Left cardiac atrium (tissue), 4 donors: ENCODE results near the gene MATN1. TPM values are rescaled to one million over a fixed set of nuclear protein-coding genes. Genes with fewer than 3 reads are reported as not detected.
"Not testable (repeated sequence)": the region's sequence is repeated elsewhere in the genome, so short reads cannot be mapped to it uniquely, and the experiment has no call there.

ENCODE experiments used
- ATAC-seq, 2 donors: fragments of 200-7000 bp; cut with Tn5 transposase; one replicate each; pipeline ENCODE4 v1.9.1; 2020; ENCODE audit warnings: mild to moderate bottlenecking in 2 of 2, moderate library complexity in 2 of 2
- DNase-seq: peaks from one replicate; pipeline ENCODE4 v3.0.0-alpha.2; 2020
- intact Hi-C, 2 donors: fragments of 100-400 bp; cut with DNase I; formaldehyde crosslinking; loops; one replicate each; pipeline versions ENCODE4 v1.14.1 to v1.15.1; 2022 to 2023
- long read RNA-seq: library from polyadenylated mRNA; unstranded; transcript quantifications from one replicate; pipeline ENCODE4 v2.0.0, GENCODE V29; 2021
- total RNA-seq, 2 donors: library from RNA; stranded (reverse); fragmentation: NEBNext Ultra II Directional; extraction: Animal tissue kit (Norgen Biotek cat#: 25700); gene quantifications; one replicate each; pipeline ENCODE4 v1.2.1, GENCODE V29; 2021
- donor health status: DM: no; HTN: yes; CAD: no.
- donor health status: DM: no; HTN: yes; CAD: no; lungs with severe emphysema.
- donor health status: DM: yes; HTN: yes; CAD: no.
- donor health status: Dilated cardiomyopathy.

The MATN1 gene
- not detected for total RNA-seq
- long read RNA-seq, partial matches to known transcripts: 1 of 1 reads
- long read RNA-seq, other reads (novel, unspliced or antisense): 0 of 1 reads

- ATAC-seq (no peak), DNase-seq (no peak)
- intact Hi-C loops: loop anchor here in 1 of 2 donors (5.0 kb wide), 1 partner anchor 189 kb away; no protein-coding TSS in a partner anchor
These were observed at the start of gene MATN1 for GRCh38 chr1:30723331-30723755. Gene MATN1, minus strand, starts transcription at chr1:30723585. Its CDS starts 34 bp downstream, at chr1:30723551.

GRCh38 chr1:30771005-30771404 lies 47.6 kb upstream of the MATN1 start:
- intact Hi-C loops: no loop called here
- ATAC-seq (no peak), DNase-seq (no peak)

DNA sequence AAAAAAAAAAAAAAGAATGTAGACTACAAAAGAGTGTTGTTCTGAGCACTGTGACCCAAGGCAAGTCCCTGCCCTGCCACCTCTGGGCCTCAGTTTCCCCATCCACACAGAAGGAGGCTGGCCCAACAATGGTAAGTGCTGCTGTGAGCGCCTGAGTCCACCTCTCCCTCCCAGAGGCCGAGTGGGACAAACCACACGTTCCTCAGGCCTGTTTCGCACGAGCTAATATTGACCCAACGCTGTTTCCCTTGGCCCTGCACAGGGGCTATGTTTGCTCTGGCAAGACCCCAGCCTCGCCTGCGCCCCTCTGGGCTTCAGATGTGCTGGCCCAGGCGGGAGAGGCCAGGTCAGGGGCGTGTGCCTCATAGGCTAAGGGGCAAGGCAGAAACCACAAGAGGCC lies 46.8 kb upstream of the MATN1 start:
- DNase-seq (no peak), ATAC-seq (no peak)
- intact Hi-C loops: no loop called here

- peak in 1 of 2 donors; percentile 73 for ATAC-seq
- intact Hi-C loops: no loop called here
- no peak for DNase-seq
These were observed 45.7 kb upstream of the MATN1 start for GRCh38 chr1:30768830-30769718.

GRCh38 chr1:30768159-30768829 lies 44.9 kb upstream of the MATN1 start:
- no peak for ATAC-seq
- no peak for DNase-seq
- intact Hi-C loops: no loop called here

- intact Hi-C loops, DNase-seq, ATAC-seq: not testable (repeated sequence)
These were observed 43.6 kb upstream of the MATN1 start for GRCh38 chr1:30766948-30767347.

DNA sequence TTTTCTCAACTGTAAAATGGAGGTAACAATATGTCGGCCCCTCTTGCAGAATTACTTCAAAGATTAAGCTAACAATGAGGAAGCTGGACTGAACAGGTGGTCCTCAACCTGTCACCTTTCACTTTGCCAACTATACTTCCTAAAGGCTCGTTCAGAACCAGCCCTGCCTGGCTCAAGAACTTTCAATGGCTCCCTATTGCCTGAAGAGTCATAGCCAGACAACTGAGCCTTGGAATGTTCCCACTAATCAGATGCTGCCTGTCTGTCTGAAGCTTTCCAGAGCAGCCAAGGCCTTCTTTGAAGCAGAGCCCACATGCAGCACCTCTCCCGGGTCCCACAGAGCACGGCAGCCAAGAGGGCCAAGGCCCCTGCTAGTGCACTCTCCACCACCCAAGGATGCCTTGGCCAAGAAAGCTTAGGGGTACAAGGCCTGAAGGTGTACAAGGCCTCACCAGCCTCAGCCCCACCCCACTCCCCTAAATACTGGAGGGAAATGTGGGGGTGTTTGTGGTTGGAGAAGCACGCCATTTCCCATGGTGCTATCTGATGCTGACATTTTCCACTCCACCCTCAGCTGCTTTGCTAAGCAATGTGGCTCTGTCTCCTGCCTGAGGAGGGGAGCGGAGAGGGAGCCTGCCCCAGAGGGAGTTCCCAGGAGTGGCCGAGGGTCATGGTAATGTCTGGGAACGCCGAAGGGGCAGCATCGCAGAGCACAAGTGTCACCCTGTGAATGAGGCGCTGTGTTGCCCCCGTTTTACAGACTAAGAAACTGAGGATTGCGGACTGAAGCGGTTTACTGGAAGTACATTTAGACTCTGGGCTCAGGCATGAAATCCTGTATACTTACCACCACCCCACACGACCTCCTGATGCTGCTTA lies 42.4 kb upstream of the MATN1 start:
- DNase-seq (no peak), ATAC-seq (no peak)
- intact Hi-C loops: no loop called here

DNA sequence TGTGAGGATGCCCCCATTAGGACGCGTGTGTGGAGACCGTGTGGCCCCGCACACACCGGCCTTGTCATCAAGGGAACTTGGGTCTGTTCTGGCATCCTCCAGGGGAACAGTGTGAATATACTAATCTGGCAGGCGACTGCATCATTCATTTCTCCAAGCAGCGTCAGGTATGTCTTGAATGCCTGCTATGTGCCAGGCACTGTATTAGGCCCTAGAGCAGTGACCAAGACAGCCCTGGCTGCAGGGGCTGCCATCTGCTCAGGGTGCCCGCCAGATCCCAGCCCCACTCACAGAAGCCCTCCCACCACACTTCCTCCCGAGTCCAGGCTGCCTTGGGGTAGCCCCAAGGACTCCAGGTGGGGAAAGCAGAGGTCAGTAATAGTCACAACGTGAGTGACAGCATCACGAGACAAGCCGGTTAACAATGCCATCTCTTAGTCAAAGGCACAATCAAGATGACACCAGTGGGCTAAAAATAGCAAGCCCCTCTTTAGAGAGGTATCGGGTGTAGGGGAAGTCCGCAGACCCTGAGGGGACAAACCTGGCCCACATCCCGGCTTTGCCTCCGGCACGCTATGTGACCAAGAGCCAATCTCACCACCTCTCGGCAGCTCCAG lies 41.7 kb upstream of the MATN1 start:
- no peak for DNase-seq
- intact Hi-C loops: no loop called here
- ATAC-seq: no peak

- DNase-seq (no peak), ATAC-seq (no peak)
- intact Hi-C loops: no loop called here
These were observed 41.0 kb upstream of the MATN1 start for GRCh38 chr1:30764396-30764795.

DNA sequence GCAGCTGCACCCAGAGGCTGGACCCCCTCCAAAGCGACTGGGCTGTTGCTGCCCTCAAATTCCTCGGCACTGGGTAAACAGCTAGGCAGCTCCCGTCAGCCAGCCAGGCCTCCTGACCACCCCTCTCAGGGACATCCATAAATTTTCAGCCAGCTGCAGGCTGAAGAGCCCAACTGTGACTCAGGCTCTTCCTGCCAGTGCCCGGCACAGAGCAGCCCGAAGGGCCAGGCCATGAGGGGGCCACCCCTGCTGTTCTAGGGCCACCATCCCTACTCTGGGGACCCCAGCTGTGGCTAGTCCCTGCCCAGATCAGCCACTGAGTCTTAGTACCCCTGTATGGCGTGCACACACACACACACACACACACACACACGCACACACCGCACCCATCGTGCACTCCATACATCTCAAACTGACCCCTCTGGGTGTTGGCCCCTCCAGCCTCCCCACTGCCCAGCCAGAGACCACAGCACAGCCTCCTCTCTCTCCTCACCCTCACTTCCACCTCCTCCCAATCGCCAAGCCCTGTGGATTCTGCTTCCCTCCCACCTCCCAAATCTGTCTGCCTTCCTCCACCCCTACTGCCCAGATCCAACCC lies 40.4 kb upstream of the MATN1 start:
- intact Hi-C loops: no loop called here
- DNase-seq (no peak), ATAC-seq (peak; percentile 34 to 38)

DNA sequence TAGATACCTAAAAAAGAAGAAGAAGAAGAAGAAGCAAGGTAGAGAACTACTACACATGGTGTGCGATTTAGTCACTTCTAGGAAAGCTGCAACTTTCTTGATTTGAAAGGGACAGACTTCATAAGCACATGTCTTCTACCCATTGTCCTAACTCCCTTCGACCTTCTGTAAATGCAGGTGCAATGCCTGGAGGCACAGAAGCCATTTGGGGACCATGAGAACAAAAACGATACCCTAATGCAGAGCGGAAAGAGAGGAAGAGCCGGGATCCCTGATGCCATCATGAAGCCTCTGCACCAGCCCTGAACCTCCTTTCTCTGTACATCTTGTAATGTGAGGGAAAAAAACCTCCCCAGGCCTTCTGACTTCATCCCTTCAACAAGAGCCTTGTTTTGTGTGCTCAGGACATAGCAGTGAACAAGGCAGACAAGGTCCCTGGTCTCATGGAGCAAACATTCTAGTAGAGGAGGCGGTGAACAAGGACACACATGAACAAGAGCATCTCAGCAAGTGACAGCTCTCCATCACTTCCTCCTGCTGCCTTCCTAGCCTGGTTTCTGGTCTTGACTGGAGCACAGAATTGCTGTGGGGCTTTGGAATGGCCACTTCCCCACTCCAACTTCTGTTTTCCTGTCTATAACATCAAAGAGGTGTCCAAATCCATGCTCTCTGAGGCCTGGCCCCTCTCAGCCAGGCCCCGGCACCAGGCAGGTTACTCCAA lies 39.7 kb upstream of the MATN1 start:
- no peak for ATAC-seq
- DNase-seq: no peak
- intact Hi-C loops: no loop called here

- intact Hi-C loops: no loop called here
- DNase-seq (no peak), ATAC-seq (no peak)
These were observed 39.0 kb upstream of the MATN1 start for GRCh38 chr1:30762152-30762929.

GRCh38 chr1:30761381-30762151 lies 38.2 kb upstream of the MATN1 start:
- DNase-seq: no peak
- intact Hi-C loops: no loop called here
- ATAC-seq: no peak

- DNase-seq: no peak
- intact Hi-C loops: no loop called here
- no peak for ATAC-seq
These were observed 37.4 kb upstream of the MATN1 start for GRCh38 chr1:30760596-30761324.

GRCh38 chr1:30759718-30760281 lies 36.4 kb upstream of the MATN1 start:
- DNase-seq (no peak), ATAC-seq (no peak)
- intact Hi-C loops: no loop called here
